Measurements from ENCODE around the gene ZNF582.
"Not testable (repeated sequence)": the region's sequence is repeated elsewhere in the genome, so short reads cannot be mapped to it uniquely, and the experiment has no call there.

Gene ZNF582

DNA sequence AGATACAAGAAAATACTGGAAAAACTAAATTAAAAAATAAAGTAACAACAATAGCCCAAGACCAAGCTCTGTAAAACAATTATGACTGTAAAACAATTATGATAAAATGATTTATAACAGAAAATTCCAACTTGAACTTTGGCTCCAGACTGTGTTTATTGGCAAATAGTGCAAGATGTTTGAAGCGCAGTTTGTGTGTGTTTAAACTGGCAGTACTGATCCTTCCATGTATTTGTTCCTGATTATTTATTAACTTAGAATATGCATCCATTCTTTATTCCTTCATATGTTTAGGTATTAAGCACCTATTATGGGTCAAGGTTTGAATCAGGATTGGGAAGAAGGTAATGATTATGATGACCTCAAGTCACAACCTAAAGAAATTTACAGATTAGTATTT lies 37.8 kb downstream of the ZNF582 start:
- in situ Hi-C loops (cut with MboI; ENCODE audit: low sequenced_read_pairs): no loop called here

DNA sequence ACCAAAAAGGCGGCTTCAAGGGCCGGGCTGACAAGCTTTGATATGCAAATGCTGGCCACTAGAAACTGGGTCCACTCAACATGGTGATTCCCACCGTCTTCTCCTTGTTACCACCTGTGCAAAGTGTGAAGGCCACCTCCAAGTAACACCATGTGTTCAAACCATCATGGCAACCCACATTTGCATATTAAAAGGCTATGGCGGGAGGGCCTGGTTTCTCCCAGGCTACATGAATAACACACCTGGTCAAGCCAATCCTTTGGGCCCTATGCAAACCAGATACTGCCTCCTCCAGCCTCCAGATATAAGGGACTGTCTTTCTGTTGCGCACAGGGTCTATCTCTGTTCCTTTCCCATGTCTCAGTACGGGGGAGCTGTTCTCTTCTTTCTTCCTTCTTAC lies 42.1 kb downstream of the ZNF582 start:
- in situ Hi-C loops (cut with MboI; ENCODE audit: low sequenced_read_pairs): no loop called here

- in situ Hi-C loops (cut with MboI; ENCODE audit: low sequenced_read_pairs): no loop called here
These were observed 42.8 kb downstream of the ZNF582 start for GRCh38 chr19:56350416-56351045.

GRCh38 chr19:56348289-56348877 lies 45.0 kb downstream of the ZNF582 start:
- in situ Hi-C loops (cut with MboI; ENCODE audit: low sequenced_read_pairs): no loop called here

- in situ Hi-C loops (cut with MboI; ENCODE audit: low sequenced_read_pairs): no loop called here
These were observed 46.1 kb downstream of the ZNF582 start for GRCh38 chr19:56347163-56347778.

GRCh38 chr19:56341948-56342347 lies 51.4 kb downstream of the ZNF582 start:
- in situ Hi-C loops (cut with MboI; ENCODE audit: low sequenced_read_pairs): no loop called here

DNA sequence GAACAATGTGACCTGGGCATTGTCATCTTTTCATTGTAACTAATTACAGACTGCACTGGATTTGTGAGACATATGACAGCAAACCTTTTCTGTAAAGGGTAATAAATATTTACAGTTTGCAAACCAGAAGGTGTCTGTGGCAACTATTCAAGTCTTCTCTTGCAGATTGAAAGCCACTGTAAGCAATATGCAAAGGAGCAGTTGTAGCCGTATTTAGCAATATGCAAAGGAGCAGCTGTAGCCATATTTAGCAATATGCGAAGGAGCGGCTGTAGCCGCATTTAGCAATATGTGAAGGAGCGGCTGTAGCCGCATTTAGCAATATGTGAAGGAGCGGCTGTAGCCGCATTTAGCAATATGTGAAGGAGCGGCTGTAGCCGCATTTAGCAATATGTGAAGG lies 54.3 kb downstream of the ZNF582 start:
- in situ Hi-C loops (cut with MboI; ENCODE audit: low sequenced_read_pairs): not testable (repeated sequence)

DNA sequence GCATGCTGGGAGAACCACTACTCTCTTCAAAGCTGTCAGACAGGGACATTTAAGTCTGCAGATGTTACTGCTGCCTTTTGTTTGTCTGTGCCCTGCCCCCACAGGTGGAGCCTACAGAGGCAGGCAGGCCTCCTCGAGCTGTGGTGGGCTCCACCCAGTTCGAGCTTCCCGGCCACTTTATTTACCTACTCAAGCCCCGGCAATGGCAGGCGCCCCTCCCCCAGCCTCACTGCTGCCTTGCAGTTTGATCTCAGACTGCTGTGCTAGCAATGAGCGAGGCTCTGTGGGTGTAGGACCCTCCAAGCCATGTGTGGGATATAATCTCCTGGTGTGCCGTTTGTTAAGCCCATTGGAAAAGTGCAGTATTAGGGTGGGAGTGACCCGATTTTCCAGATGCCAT lies 56.3 kb downstream of the ZNF582 start:
- in situ Hi-C loops (cut with MboI; ENCODE audit: low sequenced_read_pairs): not testable (repeated sequence)

DNA sequence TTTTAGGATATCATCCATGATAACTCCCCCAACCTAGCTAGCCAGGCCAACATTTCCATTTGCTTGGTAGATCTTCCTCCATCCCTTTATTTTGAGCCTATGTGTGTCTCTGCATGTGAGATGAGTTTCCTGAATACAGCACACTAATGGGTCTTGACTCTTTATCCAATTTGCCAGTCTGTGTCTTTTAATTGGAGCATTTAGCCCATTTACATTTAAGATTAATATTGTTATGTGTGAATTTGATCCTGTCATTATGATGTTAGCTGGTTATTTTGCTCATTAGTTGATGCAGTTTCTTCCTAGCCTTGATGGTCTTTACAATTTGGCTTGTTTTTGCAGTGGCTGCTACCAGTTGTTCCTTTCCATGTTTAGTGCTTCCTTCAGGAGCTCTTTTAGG lies 58.0 kb downstream of the ZNF582 start:
- in situ Hi-C loops (cut with MboI; ENCODE audit: low sequenced_read_pairs): not testable (repeated sequence)

DNA sequence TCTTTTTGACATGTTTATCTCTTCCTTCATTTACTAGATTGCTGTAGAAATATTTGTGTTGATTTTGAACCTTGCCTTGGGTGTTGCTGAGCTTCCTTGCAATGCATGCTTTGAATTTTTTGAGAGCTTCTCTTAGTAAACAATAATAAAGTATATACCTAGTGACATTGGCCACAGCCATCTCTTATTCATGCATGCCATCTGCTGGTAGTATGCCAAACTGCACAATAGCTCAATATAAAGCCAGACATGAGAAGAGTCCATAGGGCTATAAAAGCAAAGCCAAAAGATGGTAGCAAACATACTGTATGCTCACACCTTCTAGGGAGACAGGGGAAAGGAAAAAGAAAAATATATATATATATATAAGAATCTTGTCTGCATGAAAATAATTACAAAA lies 59.8 kb downstream of the ZNF582 start:
- in situ Hi-C loops (cut with MboI; ENCODE audit: low sequenced_read_pairs): no loop called here

Measured in HL-60/S4 (cell line).